CD14-positive monocyte (primary cell): ENCODE data around the gene SYNDIG1. TPM values are rescaled to one million over a fixed set of nuclear protein-coding genes. Genes with fewer than 3 reads are reported as not detected.

Experiments
- DNase-seq, 3 donors: peaks; one replicate each; pipeline ENCODE4 v3.0.0-alpha.2; 2011 to 2022
- H2AFZ ChIP-seq: 2 replicates; pipeline ENCODE4 v1.6.0; 2012; ENCODE audit warnings: mild to moderate bottlenecking, low read depth, low read length, inconsistent platforms; ENCODE audit not compliant: insufficient read depth, poor library complexity, severe bottlenecking
- H3K27ac ChIP-seq, 2 donors: 1 replicate in 1 of 2; 2 replicates in 1 of 2; pipeline ENCODE4 v1.5.1; 2012 to 2013; ENCODE audit warnings: low read length in 2 of 2, control low read depth in 1 of 2, inconsistent platforms in 1 of 2, low read depth in 1 of 2, mild to moderate bottlenecking in 1 of 2
- H3K27me3 ChIP-seq, 2 donors: one replicate each; pipeline versions ENCODE4 v1.6.0 to v1.6.1; 2011 to 2013; ENCODE audit warnings: low read length in 2 of 2; ENCODE audit not compliant: control insufficient read depth in 2 of 2, insufficient read depth in 2 of 2
- H3K36me3 ChIP-seq, 2 donors: replicated peaks in 1 of 2; 1 replicate in 1 of 2; 2 replicates in 1 of 2; pipeline versions ENCODE4 v1.5.1 to v1.6.1; 2012 to 2013; ENCODE audit warnings: low read length in 2 of 2, control low read depth in 1 of 2, inconsistent platforms in 1 of 2, mild to moderate bottlenecking in 1 of 2; ENCODE audit not compliant: insufficient read depth in 2 of 2, control insufficient read depth in 1 of 2
- H3K4me1 ChIP-seq, 2 donors: 1 replicate in 1 of 2; 2 replicates in 1 of 2; pipeline versions ENCODE4 v1.5.1 to v1.6.1; 2012 to 2013; ENCODE audit warnings: low read length in 2 of 2, control low read depth in 1 of 2, inconsistent platforms in 1 of 2, mild to moderate bottlenecking in 1 of 2, moderate library complexity in 1 of 2; ENCODE audit not compliant: insufficient read depth in 2 of 2, control insufficient read depth in 1 of 2
- H3K4me2 ChIP-seq: replicated peaks from 2 replicates; pipeline ENCODE3; 2012; ENCODE audit warnings: low read length, moderate library complexity, mild to moderate bottlenecking; ENCODE audit not compliant: poor library complexity, severe bottlenecking; ENCODE audit errors: extremely low read depth
- H3K4me3 ChIP-seq, 3 experiments: fragments of 200-600 bp in 1 of 3; sonication (generic) in 1 of 3; replicated peaks in 1 of 3; 1 replicate in 2 of 3; 2 replicates in 1 of 3; pipeline ENCODE4 v1.5.1; 2011 to 2013; ENCODE audit warnings: low read length in 3 of 3, mild to moderate bottlenecking in 3 of 3, control low read depth in 2 of 3, low read depth in 2 of 3, inconsistent platforms in 1 of 3, moderate library complexity in 1 of 3
- H3K79me2 ChIP-seq: 2 replicates; pipeline ENCODE4 v1.6.0; 2012; ENCODE audit warnings: mild to moderate bottlenecking, control low read depth, inconsistent platforms, low read length, moderate library complexity; ENCODE audit not compliant: insufficient read depth
- H3K9ac ChIP-seq: 2 replicates; pipeline ENCODE4 v1.6.0; 2017; ENCODE audit warnings: low read length, mild to moderate bottlenecking; ENCODE audit not compliant: insufficient read depth, poor library complexity, severe bottlenecking
- H3K9me3 ChIP-seq, 2 donors: replicated peaks in 1 of 2; 1 replicate in 1 of 2; 2 replicates in 1 of 2; pipeline versions ENCODE4 v1.5.1 to v1.6.1; 2012 to 2013; ENCODE audit warnings: low read length in 2 of 2, control low read depth in 1 of 2; ENCODE audit not compliant: control insufficient read depth in 1 of 2, insufficient read depth in 1 of 2
- H4K20me1 ChIP-seq: 2 replicates; pipeline ENCODE4 v1.6.0; 2012; ENCODE audit warnings: mild to moderate bottlenecking, low read length, control low read depth, moderate library complexity; ENCODE audit not compliant: insufficient read depth
- H3K27ac Mint-ChIP-seq, 7 donors: one replicate each; pipeline ENCODE4 v1.8.0; 2020; ENCODE audit warnings: mild to moderate bottlenecking in 7 of 7, mixed read lengths in 7 of 7, moderate library complexity in 6 of 7, inconsistent platforms in 2 of 7
- H3K27me3 Mint-ChIP-seq, 3 donors: one replicate each; pipeline ENCODE4 v1.8.0; 2021 to 2022; ENCODE audit warnings: low read depth in 3 of 3, mild to moderate bottlenecking in 3 of 3, mixed read lengths in 3 of 3, moderate library complexity in 3 of 3, inconsistent platforms in 1 of 3
- H3K36me3 Mint-ChIP-seq, 2 donors: one replicate each; pipeline ENCODE4 v1.8.0; 2020; ENCODE audit warnings: mixed read lengths in 2 of 2, inconsistent platforms in 1 of 2, mild to moderate bottlenecking in 1 of 2
- H3K4me1 Mint-ChIP-seq: one replicate; pipeline ENCODE4 v1.8.0; 2020; ENCODE audit warnings: mild to moderate bottlenecking, mixed read lengths
- H3K4me3 Mint-ChIP-seq, 2 donors: one replicate each; pipeline ENCODE4 v1.8.0; 2020; ENCODE audit warnings: mild to moderate bottlenecking in 2 of 2, mixed read lengths in 2 of 2, moderate library complexity in 1 of 2
- H3K9me3 Mint-ChIP-seq, 7 donors: one replicate each; pipeline ENCODE4 v1.8.0; 2020 to 2022; ENCODE audit warnings: mixed read lengths in 7 of 7, mild to moderate bottlenecking in 6 of 7, moderate library complexity in 6 of 7, inconsistent platforms in 2 of 7
- whole genome bisulfite sequencing: methylation state at CpG from one replicate; pipeline ENCODE4 v1.1.5; 2013; ENCODE audit warnings: missing lambda C conversion rate; ENCODE audit not compliant: insufficient coverage; 5-methylcytosine and 5-hydroxymethylcytosine counted together
- intact Hi-C, 2 donors: fragments of 100-400 bp; cut with micrococcal nuclease; formaldehyde crosslinking; loops; one replicate each; pipeline versions ENCODE4 v1.15.0 to v1.15.1; 2023
- polyA plus RNA-seq, 3 donors: library from polyadenylated mRNA; depleted of rRNA in 1 of 3; unstranded in 2 of 3; stranded (reverse) in 1 of 3; fragments of 300-500 nt in 2 of 3; fragments of >200 nt in 1 of 3; fragmentation: Illumina TruSeq in 2 of 3; gene quantifications; 1 replicate in 2 of 3; 2 replicates in 1 of 3; pipeline ENCODE4 v1.2.3, GENCODE V29; 2012 to 2021
- TF ChIP-seq, protein P1 (sequence below): fragments of 200-600 bp; IDR thresholded peaks from one replicate; pipeline ENCODE4 v1.8.0; 2022; ENCODE audit warnings: antibody characterized with exemption, mild to moderate bottlenecking

The SYNDIG1 gene
- polyA plus RNA-seq, 3 donors: not detected

DNA sequence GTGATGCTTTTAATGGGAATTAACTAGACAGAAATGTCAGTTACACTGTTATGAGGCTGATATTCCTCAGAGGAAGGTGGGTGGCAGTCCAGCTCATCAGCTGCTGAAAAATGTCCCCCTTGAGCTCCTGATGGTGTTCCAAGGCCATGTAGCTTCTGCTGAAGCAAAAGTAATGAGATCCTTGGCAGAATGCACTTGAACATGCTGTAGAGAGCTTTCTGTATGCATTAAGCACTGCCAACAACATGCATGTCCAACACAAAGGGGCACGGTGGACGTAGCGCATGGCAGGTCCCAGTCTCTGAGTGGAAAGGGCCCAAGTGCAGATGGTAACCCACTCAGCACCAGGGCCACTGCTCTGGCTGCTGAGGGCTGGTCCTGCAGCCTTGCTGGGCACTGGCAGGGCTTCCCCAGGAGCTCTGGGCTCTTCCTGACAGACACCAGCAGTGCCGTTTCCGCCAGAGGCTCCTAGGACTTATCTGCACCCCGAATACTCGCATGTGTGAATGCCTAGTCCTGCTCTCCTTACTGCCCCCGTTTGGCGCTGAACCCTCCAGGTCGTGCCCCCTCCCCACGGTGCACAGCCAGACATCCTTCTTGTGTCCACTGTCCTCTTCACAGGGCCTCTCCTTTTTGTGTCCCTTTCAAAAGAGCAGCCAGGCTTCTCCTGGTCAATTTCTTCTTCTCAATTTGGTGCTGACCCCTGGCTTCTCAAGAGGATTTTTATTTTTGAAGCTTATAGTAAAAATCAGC, 18.6 kb upstream of the SYNDIG1 start:
- no peaks in the 10 kb centered on the region for H3K79me2 ChIP-seq
- Mint-ChIP-seq H3K36me3 (no peaks in the 10 kb centered on the region), H3K27me3 (peaks cover 0 to 3% (median 3%) of the 10 kb centered on the region in 3 donors), H3K27ac (peak overlapping the region in 1 of 7 donors; percentile 36), H3K4me1 (peaks cover 3% of the 10 kb centered on the region), H3K9me3 (no peaks in the 10 kb centered on the region), H3K4me3 (no peak overlapping the region)
- TF ChIP-seq, protein P1, sequence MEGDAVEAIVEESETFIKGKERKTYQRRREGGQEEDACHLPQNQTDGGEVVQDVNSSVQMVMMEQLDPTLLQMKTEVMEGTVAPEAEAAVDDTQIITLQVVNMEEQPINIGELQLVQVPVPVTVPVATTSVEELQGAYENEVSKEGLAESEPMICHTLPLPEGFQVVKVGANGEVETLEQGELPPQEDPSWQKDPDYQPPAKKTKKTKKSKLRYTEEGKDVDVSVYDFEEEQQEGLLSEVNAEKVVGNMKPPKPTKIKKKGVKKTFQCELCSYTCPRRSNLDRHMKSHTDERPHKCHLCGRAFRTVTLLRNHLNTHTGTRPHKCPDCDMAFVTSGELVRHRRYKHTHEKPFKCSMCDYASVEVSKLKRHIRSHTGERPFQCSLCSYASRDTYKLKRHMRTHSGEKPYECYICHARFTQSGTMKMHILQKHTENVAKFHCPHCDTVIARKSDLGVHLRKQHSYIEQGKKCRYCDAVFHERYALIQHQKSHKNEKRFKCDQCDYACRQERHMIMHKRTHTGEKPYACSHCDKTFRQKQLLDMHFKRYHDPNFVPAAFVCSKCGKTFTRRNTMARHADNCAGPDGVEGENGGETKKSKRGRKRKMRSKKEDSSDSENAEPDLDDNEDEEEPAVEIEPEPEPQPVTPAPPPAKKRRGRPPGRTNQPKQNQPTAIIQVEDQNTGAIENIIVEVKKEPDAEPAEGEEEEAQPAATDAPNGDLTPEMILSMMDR: no peak
- intact Hi-C loops: no loop called here
- H3K9me3 ChIP-seq: no peaks in the 10 kb centered on the region
- H4K20me1 ChIP-seq: no peaks in the 10 kb centered on the region
- no peak overlapping the region for H3K27ac ChIP-seq
- DNase-seq: no peak
- no peaks in the 10 kb centered on the region for H3K4me1 ChIP-seq
- 88% methylated on average over 11 of the region's 11 CpGs for WGBS
- H3K36me3 ChIP-seq: no peaks in the 10 kb centered on the region
- H3K27me3 ChIP-seq: no peaks in the 10 kb centered on the region
- no peak overlapping the region for H3K4me2 ChIP-seq
- H2AFZ ChIP-seq: no peak overlapping the region
- no peak overlapping the region for H3K4me3 ChIP-seq
- H3K9ac ChIP-seq: no peak overlapping the region

DNA sequence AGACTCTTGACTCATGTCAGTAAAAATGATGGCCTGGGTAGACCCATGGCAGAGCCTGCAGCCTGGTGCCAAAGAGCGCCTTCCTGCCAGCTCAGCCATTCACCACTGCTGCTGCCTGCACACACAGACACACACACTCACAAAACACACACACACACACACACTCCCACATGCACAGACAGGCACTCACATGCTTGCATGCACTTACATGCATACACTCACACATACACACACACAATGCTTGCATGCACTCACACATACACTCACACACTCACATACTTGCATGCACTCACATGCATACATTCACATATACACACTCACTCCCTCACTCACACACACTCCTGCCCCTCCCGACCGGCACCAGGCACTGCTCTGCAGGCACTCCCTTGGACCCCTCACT, 18.0 kb upstream of the SYNDIG1 start:
- Histone ChIP-seq H3K36me3 (no peaks in the 10 kb centered on the region), H3K79me2 (no peaks in the 10 kb centered on the region), H3K4me2 (no peak overlapping the region), H3K27me3 (no peaks in the 10 kb centered on the region), H3K27ac (no peak overlapping the region), H3K4me3 (no peak overlapping the region), H2AFZ (no peak overlapping the region), H3K4me1 (no peaks in the 10 kb centered on the region), H3K9me3 (no peaks in the 10 kb centered on the region), H4K20me1 (no peaks in the 10 kb centered on the region), H3K9ac (no peak overlapping the region)
- no peak for DNase-seq
- H3K27me3 Mint-ChIP-seq: peaks cover 0 to 4% (median 3%) of the 10 kb centered on the region in 3 donors
- H3K4me3 Mint-ChIP-seq: no peak overlapping the region
- 93% methylated on average over 3 of the region's 3 CpGs for WGBS
- no peaks in the 10 kb centered on the region for H3K9me3 Mint-ChIP-seq
- intact Hi-C loops: no loop called here
- no peak overlapping the region for H3K27ac Mint-ChIP-seq
- TF ChIP-seq, protein P1: no peak
- peaks cover 3% of the 10 kb centered on the region for H3K4me1 Mint-ChIP-seq
- H3K36me3 Mint-ChIP-seq: no peaks in the 10 kb centered on the region
